ENCODE measurements around the gene PLPPR5. TPM values are rescaled to one million over a fixed set of nuclear protein-coding genes. Genes with fewer than 3 reads are reported as not detected.

The PLPPR5 gene
- total RNA-seq, 1 experiment from 2014 or later, result not detected

DNA sequence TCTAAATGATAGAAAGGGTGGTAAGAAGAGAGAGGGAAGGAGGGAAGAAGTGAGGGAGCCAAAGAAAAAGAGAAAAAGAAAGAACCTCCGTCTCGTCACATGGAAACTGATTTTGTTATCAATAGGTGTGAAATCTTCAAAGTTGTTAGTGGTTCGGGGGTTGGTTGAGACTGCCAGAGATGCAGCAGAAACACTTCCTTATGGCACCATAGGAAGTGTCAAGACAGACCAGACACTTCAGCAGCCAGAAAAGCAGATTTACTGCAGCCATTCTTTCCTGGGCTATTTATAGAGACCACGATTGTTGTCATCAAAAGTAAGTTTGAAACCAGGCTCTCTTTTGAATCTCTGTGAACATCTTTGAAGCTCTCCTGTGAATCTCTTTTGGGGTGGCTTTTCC is 150.5 kb downstream of the PLPPR5 start:
- CTCF ChIA-PET, result no interaction called here
- Histone ChIP-seq H3K4me3 (replicated peaks in 1 of 2; ENCODE audit: low read depth in 1 of 2, low read length in 2 of 2) (no peak overlapping the region), H3K27me3 (ENCODE audit: insufficient read depth, low read length) (no peaks in the 10 kb centered on the region), H3K9me3 (ENCODE audit: control insufficient read depth in 1 of 2, insufficient read depth in 1 of 2, low read depth in 1 of 2, low read length in 2 of 2) (no peaks in the 10 kb centered on the region), H3K4me1 (ENCODE audit: control insufficient read depth in 1 of 2, insufficient read depth in 2 of 2, low read length in 2 of 2) (no peaks in the 10 kb centered on the region), H3K9ac (ENCODE audit: low read length) (no peak overlapping the region), H2AFZ (ENCODE audit: low read depth, low read length, poor library complexity, severe bottlenecking) (no peak overlapping the region), H4K20me1 (ENCODE audit: insufficient read depth) (no peaks in the 10 kb centered on the region), H3K36me3 (ENCODE audit: control insufficient read depth in 1 of 2, insufficient read depth in 2 of 2, low read length in 2 of 2) (no peaks in the 10 kb centered on the region), H3K4me2 (ENCODE audit: low read length) (no peak overlapping the region), H3K9me2 (ENCODE audit: insufficient read depth) (no peaks in the 10 kb centered on the region; the same call in 1 of the 2 replicates), H3K27ac (ENCODE audit: low read depth, low read length) (no peak overlapping the region), H3K79me2 (ENCODE audit: insufficient read depth, low read length) (no peaks in the 10 kb centered on the region)
- DNase-seq (ENCODE audit: low read depth, low spot score), result no peak
- ATAC-seq, result no peak
- intact Hi-C loops (cut with micrococcal nuclease), result no loop called here
- TF ChIP-seq ZFX (IDR thresholded peaks at IDR 0.05) (no peak), SP1 (IDR thresholded peaks at IDR 0.05; ENCODE audit: low read depth) (no peak)
- TF ChIP-seq, protein P1, sequence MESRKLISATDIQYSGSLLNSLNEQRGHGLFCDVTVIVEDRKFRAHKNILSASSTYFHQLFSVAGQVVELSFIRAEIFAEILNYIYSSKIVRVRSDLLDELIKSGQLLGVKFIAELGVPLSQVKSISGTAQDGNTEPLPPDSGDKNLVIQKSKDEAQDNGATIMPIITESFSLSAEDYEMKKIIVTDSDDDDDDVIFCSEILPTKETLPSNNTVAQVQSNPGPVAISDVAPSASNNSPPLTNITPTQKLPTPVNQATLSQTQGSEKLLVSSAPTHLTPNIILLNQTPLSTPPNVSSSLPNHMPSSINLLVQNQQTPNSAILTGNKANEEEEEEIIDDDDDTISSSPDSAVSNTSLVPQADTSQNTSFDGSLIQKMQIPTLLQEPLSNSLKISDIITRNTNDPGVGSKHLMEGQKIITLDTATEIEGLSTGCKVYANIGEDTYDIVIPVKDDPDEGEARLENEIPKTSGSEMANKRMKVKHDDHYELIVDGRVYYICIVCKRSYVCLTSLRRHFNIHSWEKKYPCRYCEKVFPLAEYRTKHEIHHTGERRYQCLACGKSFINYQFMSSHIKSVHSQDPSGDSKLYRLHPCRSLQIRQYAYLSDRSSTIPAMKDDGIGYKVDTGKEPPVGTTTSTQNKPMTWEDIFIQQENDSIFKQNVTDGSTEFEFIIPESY (IDR thresholded peaks at IDR 0.05; ENCODE audit: extremely low read depth, insufficient replicate concordance, low read length), result no peak
- no TSS peak for BruUV-seq (replicated peaks)
- POLR2A ChIA-PET, result no interaction called here
- RAD21 ChIA-PET (ENCODE audit: low non-redundant PET in 1 of 2, low total read pairs in 2 of 2, uncharacterized antibody in 2 of 2, unreplicated experiment in 2 of 2), result no interaction called here

DNA sequence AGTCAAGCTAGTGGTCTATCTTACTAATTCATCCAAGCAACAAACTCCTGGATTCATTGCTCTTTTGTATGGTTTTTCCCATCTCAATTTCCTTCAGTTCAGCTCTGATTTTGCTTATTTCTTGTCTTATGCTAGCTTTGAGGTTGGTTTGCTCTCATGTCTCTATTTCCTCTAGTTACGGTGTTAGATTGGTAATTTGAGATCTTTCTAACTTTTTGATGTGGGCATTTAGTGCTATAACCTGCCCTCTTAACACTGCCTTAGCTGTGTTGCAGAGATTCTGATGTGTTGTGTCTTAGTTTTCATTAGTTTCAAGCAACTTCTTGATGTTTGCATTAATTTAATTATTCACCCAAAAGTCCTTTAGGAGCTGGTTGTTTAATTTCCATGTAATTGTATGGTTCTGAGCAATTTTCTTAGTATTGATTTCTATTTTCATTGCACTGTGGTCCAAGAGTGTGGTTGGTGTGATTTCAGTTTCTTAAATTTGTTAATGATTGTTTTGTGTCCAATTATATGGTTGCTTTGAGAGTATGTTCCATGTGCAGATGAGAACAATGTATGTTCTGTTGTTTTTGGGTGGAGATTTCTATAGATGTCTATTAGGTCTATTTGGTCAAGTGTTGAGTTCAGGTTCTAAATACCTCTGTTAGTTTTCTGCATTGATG is 154.6 kb downstream of the PLPPR5 start:
- no peak for TF ChIP-seq FOSL1 (IDR thresholded peaks at IDR 0.05; ENCODE audit: low read depth)
- TF ChIP-seq, protein P2, sequence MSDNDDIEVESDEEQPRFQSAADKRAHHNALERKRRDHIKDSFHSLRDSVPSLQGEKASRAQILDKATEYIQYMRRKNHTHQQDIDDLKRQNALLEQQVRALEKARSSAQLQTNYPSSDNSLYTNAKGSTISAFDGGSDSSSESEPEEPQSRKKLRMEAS (IDR thresholded peaks at IDR 0.05), result no peak
- Histone ChIP-seq H3K9me3 (ENCODE audit: control insufficient read depth in 1 of 2, insufficient read depth in 1 of 2, low read depth in 1 of 2, low read length in 2 of 2) (no peaks in the 10 kb centered on the region), H3K4me3 (replicated peaks in 1 of 2; ENCODE audit: low read depth in 1 of 2, low read length in 2 of 2) (no peak overlapping the region), H3K27ac (ENCODE audit: low read depth, low read length) (no peak overlapping the region), H3K36me3 (ENCODE audit: control insufficient read depth in 1 of 2, insufficient read depth in 2 of 2, low read length in 2 of 2) (no peaks in the 10 kb centered on the region), H2AFZ (ENCODE audit: low read depth, low read length, poor library complexity, severe bottlenecking) (no peak overlapping the region), H3K79me2 (ENCODE audit: insufficient read depth, low read length) (no peaks in the 10 kb centered on the region), H3K4me1 (ENCODE audit: control insufficient read depth in 1 of 2, insufficient read depth in 2 of 2, low read length in 2 of 2) (no peaks in the 10 kb centered on the region), H3K27me3 (ENCODE audit: insufficient read depth, low read length) (no peaks in the 10 kb centered on the region), H3K4me2 (ENCODE audit: low read length) (no peak overlapping the region), H3K9ac (ENCODE audit: low read length) (no peak overlapping the region), H4K20me1 (ENCODE audit: insufficient read depth) (no peaks in the 10 kb centered on the region), H3K9me2 (ENCODE audit: insufficient read depth) (no peaks in the 10 kb centered on the region)
- ChIA-PET POLR2A (no interaction called here), RAD21 (ENCODE audit: low non-redundant PET in 1 of 2, low total read pairs in 2 of 2, uncharacterized antibody in 2 of 2, unreplicated experiment in 2 of 2) (no interaction called here), CTCF (no interaction called here)
- no TSS peak for BruUV-seq (replicated peaks)
- no peak for ATAC-seq
- no peak for DNase-seq (ENCODE audit: low read depth, low spot score)
- intact Hi-C loops (cut with micrococcal nuclease), result no loop called here
